ENCODE data around the gene ZNF681. TPM values are rescaled to one million over a fixed set of nuclear protein-coding genes. Genes with fewer than 3 reads are reported as not detected.

The ZNF681 gene
- total and polyA plus RNA-seq, 8 donors, result 0.62 to 3.5 (median 0.92) TPM; not detected in 1

DNA sequence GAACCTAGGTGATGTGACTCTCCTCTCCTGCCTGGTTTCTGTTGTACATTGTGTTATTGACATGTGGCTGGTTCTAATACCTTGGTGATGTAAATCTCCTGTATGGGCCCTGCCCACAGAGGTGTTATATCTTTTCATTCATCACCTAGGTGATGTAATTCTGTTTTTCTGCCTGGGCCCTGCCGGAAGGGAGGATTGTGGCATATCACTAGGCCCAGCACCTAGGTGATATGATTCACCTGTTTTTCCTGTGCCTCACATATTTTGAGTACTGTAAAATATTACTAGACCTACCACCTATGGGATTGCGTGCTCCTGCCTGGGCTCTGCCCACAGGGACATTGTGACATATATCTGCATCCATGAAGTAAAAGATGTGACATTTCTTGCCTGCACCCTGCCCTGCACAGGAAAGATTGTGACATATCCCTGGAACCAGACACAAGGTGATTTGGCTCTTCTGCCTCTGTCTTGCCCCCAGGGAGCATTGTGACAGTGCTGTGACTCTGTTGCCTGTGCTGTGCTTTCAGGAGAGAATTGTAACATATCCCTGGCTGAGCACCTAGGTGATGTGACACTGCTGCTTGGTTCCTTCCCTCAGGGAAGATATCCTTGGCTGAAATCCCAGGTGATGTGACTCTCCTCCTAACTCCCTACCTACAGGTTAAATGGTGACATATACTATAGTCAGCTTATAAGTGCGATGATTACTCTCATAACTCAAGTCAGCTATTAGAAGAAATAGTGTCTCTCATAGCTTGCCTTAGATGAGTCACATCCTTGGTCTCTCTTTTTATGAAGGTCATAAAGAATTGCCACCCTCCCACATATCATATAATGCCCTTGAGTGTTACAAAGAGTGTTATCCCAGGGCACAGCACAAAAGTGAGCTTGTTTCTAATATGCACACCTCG lies 13.3 kb upstream of the ZNF681 start:
- Histone ChIP-seq H3K27me3 (no peaks in the 10 kb centered on the region), H3K36me3 (peaks cover 0 to 22% (median 16%) of the 10 kb centered on the region in 4 donors), H3K27ac (no peak overlapping the region), H3K4me3 (no peak overlapping the region), H3K9me3 (no peaks in the 10 kb centered on the region), H3K4me1 (no peaks in the 10 kb centered on the region)
- no peak for DNase-seq
- intact Hi-C loops (cut with DNase I; ENCODE audit: low total_unique reads), result no loop called here
- 94 to 100% (median 96%) methylated on average over 4 of the region's 4 CpGs for WGBS, 5 donors
- no peak for TF ChIP-seq POLR2A (IDR thresholded peaks at IDR 0.05)
- TF ChIP-seq, protein P1, sequence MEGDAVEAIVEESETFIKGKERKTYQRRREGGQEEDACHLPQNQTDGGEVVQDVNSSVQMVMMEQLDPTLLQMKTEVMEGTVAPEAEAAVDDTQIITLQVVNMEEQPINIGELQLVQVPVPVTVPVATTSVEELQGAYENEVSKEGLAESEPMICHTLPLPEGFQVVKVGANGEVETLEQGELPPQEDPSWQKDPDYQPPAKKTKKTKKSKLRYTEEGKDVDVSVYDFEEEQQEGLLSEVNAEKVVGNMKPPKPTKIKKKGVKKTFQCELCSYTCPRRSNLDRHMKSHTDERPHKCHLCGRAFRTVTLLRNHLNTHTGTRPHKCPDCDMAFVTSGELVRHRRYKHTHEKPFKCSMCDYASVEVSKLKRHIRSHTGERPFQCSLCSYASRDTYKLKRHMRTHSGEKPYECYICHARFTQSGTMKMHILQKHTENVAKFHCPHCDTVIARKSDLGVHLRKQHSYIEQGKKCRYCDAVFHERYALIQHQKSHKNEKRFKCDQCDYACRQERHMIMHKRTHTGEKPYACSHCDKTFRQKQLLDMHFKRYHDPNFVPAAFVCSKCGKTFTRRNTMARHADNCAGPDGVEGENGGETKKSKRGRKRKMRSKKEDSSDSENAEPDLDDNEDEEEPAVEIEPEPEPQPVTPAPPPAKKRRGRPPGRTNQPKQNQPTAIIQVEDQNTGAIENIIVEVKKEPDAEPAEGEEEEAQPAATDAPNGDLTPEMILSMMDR (IDR thresholded peaks at IDR 0.05), result no peak
- no peak for TF ChIP-seq EP300 (IDR thresholded peaks at IDR 0.05)
- no peak for TF ChIP-seq POLR2AphosphoS5 (IDR thresholded peaks at IDR 0.05)

- no peak overlapping the region for H3K27ac ChIP-seq
- DNase-seq, result no peak
- H3K4me1 ChIP-seq, result no peaks in the 10 kb centered on the region
- no peaks in the 10 kb centered on the region for H3K9me3 ChIP-seq
- no peak for TF ChIP-seq EP300 (IDR thresholded peaks at IDR 0.05)
- no peak for TF ChIP-seq POLR2AphosphoS5 (IDR thresholded peaks at IDR 0.05)
- TF ChIP-seq, protein P1 (IDR thresholded peaks at IDR 0.05), result no peak
- no peak for TF ChIP-seq POLR2A (IDR thresholded peaks at IDR 0.05)
- peaks cover 0 to 15% (median 10%) of the 10 kb centered on the region in 4 donors for H3K36me3 ChIP-seq
- H3K27me3 ChIP-seq, result no peaks in the 10 kb centered on the region
- no peak overlapping the region for H3K4me3 ChIP-seq
- WGBS, 5 donors, result 67 to 93% (median 89%) methylated on average over 2 of the region's 2 CpGs
- intact Hi-C loops (cut with DNase I; ENCODE audit: low total_unique reads), result no loop called here
These were observed 12.6 kb upstream of the ZNF681 start for GRCh38 chr19:23771316-23771715.

GRCh38 chr19:23770672-23771250 lies 12.1 kb upstream of the ZNF681 start:
- Histone ChIP-seq H3K36me3 (peaks cover 0 to 9% (median 4%) of the 10 kb centered on the region in 4 donors), H3K4me1 (no peaks in the 10 kb centered on the region), H3K9me3 (no peaks in the 10 kb centered on the region), H3K4me3 (no peak overlapping the region), H3K27ac (no peak overlapping the region), H3K27me3 (no peaks in the 10 kb centered on the region)
- TF ChIP-seq EP300 (IDR thresholded peaks at IDR 0.05) (no peak), POLR2AphosphoS5 (IDR thresholded peaks at IDR 0.05) (no peak), POLR2A (IDR thresholded peaks at IDR 0.05) (no peak)
- TF ChIP-seq, protein P1 (IDR thresholded peaks at IDR 0.05), result no peak
- WGBS, 5 donors, result 77 to 100% (median 91%) methylated on average over 1 of the region's 1 CpG
- intact Hi-C loops (cut with DNase I; ENCODE audit: low total_unique reads), result no loop called here
- DNase-seq, result no peak

DNA sequence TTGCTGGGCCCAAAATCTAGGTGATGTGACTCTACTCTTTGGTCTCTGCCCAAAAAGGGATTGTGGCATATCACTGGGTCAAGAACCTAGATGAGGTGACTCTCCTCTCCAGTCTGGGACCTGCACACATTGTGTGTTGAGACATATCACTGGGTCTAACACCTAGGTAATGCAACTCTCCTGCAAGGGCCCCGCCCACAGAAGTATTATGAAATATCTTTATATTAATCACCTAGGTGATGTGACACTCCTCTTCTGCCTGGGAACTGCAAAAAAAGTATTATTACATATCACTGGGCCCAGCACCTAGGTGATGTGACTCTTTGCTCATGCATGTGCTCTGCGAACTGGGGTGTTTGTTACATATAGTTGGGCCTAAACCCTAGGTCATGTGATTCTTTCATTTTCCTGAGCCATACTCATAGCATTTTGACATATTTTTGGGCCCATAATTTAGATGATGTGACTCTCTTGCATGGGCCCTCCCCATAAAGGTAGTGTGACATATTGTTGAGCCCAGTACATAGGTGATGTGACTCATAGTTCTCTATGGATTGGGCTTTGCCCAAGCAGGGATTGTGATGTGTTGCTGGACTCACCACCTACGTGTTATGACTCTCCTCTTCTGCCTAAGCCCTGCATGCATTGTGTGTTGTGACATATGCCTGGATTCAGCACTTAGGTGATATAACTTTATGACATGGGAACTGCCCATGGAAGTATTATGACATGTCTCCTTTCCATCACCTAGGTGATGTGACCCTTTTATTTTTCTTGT lies 11.2 kb upstream of the ZNF681 start:
- intact Hi-C loops (cut with DNase I; ENCODE audit: low total_unique reads), result no loop called here
- peaks cover 0 to 8% (median 3%) of the 10 kb centered on the region in 4 donors for H3K36me3 ChIP-seq
- no peak overlapping the region for H3K27ac ChIP-seq
- H3K4me1 ChIP-seq, result no peaks in the 10 kb centered on the region
- H3K27me3 ChIP-seq, result no peaks in the 10 kb centered on the region
- TF ChIP-seq, protein P1 (IDR thresholded peaks at IDR 0.05), result no peak
- TF ChIP-seq POLR2AphosphoS5 (IDR thresholded peaks at IDR 0.05) (no peak), POLR2A (IDR thresholded peaks at IDR 0.05) (no peak), EP300 (IDR thresholded peaks at IDR 0.05) (no peak)
- DNase-seq, result no peak
- H3K4me3 ChIP-seq, result no peak overlapping the region
- H3K9me3 ChIP-seq, result no peaks in the 10 kb centered on the region
- 93 to 100% (median 97%) methylated on average over 3 of the region's 3 CpGs for WGBS, 5 donors
